GM19351 (cell line): ENCODE measurements around the gene SH2B3.

ENCODE experiments used
- ATAC-seq: cut with Tn5 transposase; IDR thresholded peaks from one replicate; pipeline ENCODE4 v1.9.1; 2021; ENCODE audit warnings: mild to moderate bottlenecking, moderate library complexity; ENCODE audit not compliant: unreplicated experiment

The SH2B3 gene

GRCh38 chr12:111426344-111427185 is 20.8 kb downstream of the SH2B3 start:
- ATAC-seq: no peak

- no peak for ATAC-seq
Observed at GRCh38 chr12:111427417-111428074, 21.8 kb downstream of the SH2B3 start.

GRCh38 chr12:111428081-111428727 is 22.5 kb downstream of the SH2B3 start:
- ATAC-seq: no peak

- ATAC-seq: no peak
Observed at GRCh38 chr12:111428728-111429175, 23.0 kb downstream of the SH2B3 start.

GRCh38 chr12:111429828-111430432 is 24.2 kb downstream of the SH2B3 start:
- ATAC-seq: no peak

- no peak for ATAC-seq
Observed at GRCh38 chr12:111430433-111431353, 25.0 kb downstream of the SH2B3 start.

GRCh38 chr12:111431772-111432171 is 26.0 kb downstream of the SH2B3 start:
- no peak for ATAC-seq

GRCh38 chr12:111434049-111434448 is 28.3 kb downstream of the SH2B3 start:
- ATAC-seq: no peak

- peak; percentile 79 for ATAC-seq
Observed at GRCh38 chr12:111434680-111435338, 29.1 kb downstream of the SH2B3 start.

GRCh38 chr12:111435661-111436201 is 30.0 kb downstream of the SH2B3 start:
- no peak for ATAC-seq

GRCh38 chr12:111436266-111436665 is 30.5 kb downstream of the SH2B3 start:
- ATAC-seq: no peak

GRCh38 chr12:111436811-111437210 is 31.1 kb downstream of the SH2B3 start:
- no peak for ATAC-seq

- no peak for ATAC-seq
Observed at GRCh38 chr12:111437816-111438454, 32.2 kb downstream of the SH2B3 start.

GRCh38 chr12:111438481-111438880 is 32.8 kb downstream of the SH2B3 start:
- no peak for ATAC-seq

GRCh38 chr12:111439657-111440151 is 34.0 kb downstream of the SH2B3 start:
- no peak for ATAC-seq

- no peak for ATAC-seq
Observed at GRCh38 chr12:111440152-111440551, 34.4 kb downstream of the SH2B3 start.

- ATAC-seq: no peak
Observed at GRCh38 chr12:111440631-111441030, 34.9 kb downstream of the SH2B3 start.

- no peak for ATAC-seq
Observed at GRCh38 chr12:111441107-111441928, 35.6 kb downstream of the SH2B3 start.
